SK-N-SH (cell line): Measurements from ENCODE around the gene GLRA1. TPM values are rescaled to one million over a fixed set of nuclear protein-coding genes. Genes with fewer than 3 reads are reported as not detected.

Source experiments
- CTCF ChIA-PET: fragments of 300-600, 350-600 bp; formaldehyde crosslinking; extraction: SDS; loops from one replicate; lab custom pipeline; 2021; lab: Yijun Ruan, JAX
- POLR2A ChIA-PET: fragments of 350-600 bp; sonication (Branson Sonifier 250); formaldehyde crosslinking; extraction: SDS; loops from one replicate; lab custom pipeline; 2020; ENCODE audit warnings: antibody characterized with exemption, inconsistent platforms; lab: Yijun Ruan, JAX
- DNase-seq: peaks from one replicate; pipeline ENCODE4 v3.0.0; 2012
- H2AFZ ChIP-seq: fragments of 200-600 bp; sonication (generic); 2 replicates; pipeline ENCODE4 v1.8.1; 2016; ENCODE audit warnings: antibody characterized with exemption, mild to moderate bottlenecking, low read depth
- H3F3A ChIP-seq: fragments of 200-600 bp; sonication (generic); replicated peaks from 2 replicates; pipeline ENCODE3; 2016; ENCODE audit warnings: antibody characterized with exemption, mild to moderate bottlenecking; ENCODE audit not compliant: insufficient read depth
- H3K27ac ChIP-seq, 2 experiments: fragments of 200-500 bp in 1 of 2; fragments of 200-600 bp in 1 of 2; sonication (Bioruptor generic) in 1 of 2; sonication (generic), shearing (Covaris generic) in 1 of 2; 2 replicates each; pipeline versions ENCODE4 v1.5.1 to v1.6.1; 2014 to 2016; ENCODE audit warnings: low read depth in 2 of 2, inconsistent platforms in 1 of 2, low read length in 1 of 2, mild to moderate bottlenecking in 1 of 2, mixed read lengths in 1 of 2
- H3K27me3 ChIP-seq: fragments of 200-600 bp; sonication (generic), shearing (Covaris generic); 2 replicates; pipeline ENCODE4 v1.6.1; 2016; ENCODE audit warnings: mixed run types; ENCODE audit not compliant: insufficient read depth
- H3K36me3 ChIP-seq, 2 experiments: fragments of 200-500 bp in 1 of 2; fragments of 200-600 bp in 1 of 2; sonication (Bioruptor generic) in 1 of 2; sonication (generic) in 1 of 2; replicated peaks in 1 of 2; 2 replicates each; pipeline versions ENCODE3 to v1.5.1; 2014 to 2016; ENCODE audit warnings: low read length in 1 of 2, mild to moderate bottlenecking in 1 of 2; ENCODE audit not compliant: insufficient read depth in 2 of 2, control insufficient read depth in 1 of 2
- H3K4me1 ChIP-seq, 2 experiments: fragments of 200-500 bp in 1 of 2; fragments of 200-600 bp in 1 of 2; sonication (Bioruptor generic) in 1 of 2; sonication (generic), shearing (Covaris generic) in 1 of 2; 2 replicates each; pipeline versions ENCODE4 v1.5.1 to v1.6.1; 2014 to 2016; ENCODE audit warnings: low read depth in 1 of 2, low read length in 1 of 2, mixed run types in 1 of 2; ENCODE audit not compliant: insufficient read depth in 2 of 2, control insufficient read depth in 1 of 2
- H3K4me2 ChIP-seq: fragments of 200-600 bp; sonication (generic), shearing (Covaris generic); 2 replicates; pipeline ENCODE4 v1.6.1; 2017; ENCODE audit warnings: mixed run types
- H3K4me3 ChIP-seq, 2 experiments: fragments of 200-500 bp in 1 of 2; fragments of 200-600 bp in 1 of 2; sonication (Bioruptor generic) in 1 of 2; sonication (generic), shearing (Covaris generic) in 1 of 2; 2 replicates each; pipeline versions ENCODE4 v1.5.1 to v1.8.1; 2014 to 2016; ENCODE audit warnings: low read depth in 2 of 2, inconsistent platforms in 1 of 2, low read length in 1 of 2, mild to moderate bottlenecking in 1 of 2, mixed read lengths in 1 of 2, moderate library complexity in 1 of 2
- H3K79me2 ChIP-seq: fragments of 200-600 bp; sonication (generic); 2 replicates; pipeline ENCODE4 v1.8.1; 2017; ENCODE audit warnings: mild to moderate bottlenecking; ENCODE audit not compliant: insufficient read depth
- H3K9ac ChIP-seq: fragments of 200-600 bp; sonication (generic); 2 replicates; pipeline ENCODE4 v1.6.1; 2017; ENCODE audit warnings: mixed run types
- H3K9me2 ChIP-seq: fragments of 200-600 bp; sonication (generic); 2 replicates; pipeline ENCODE4 v1.6.1; 2017; ENCODE audit warnings: mixed run types
- H3K9me3 ChIP-seq: fragments of 200-600 bp; sonication (generic); 2 replicates; pipeline ENCODE4 v1.6.1; 2017; ENCODE audit warnings: mixed run types, mild to moderate bottlenecking, moderate library complexity
- H4K20me1 ChIP-seq: fragments of 200-600 bp; sonication (generic); 2 replicates; pipeline ENCODE4 v1.6.1; 2017; ENCODE audit warnings: mild to moderate bottlenecking, mixed run types; ENCODE audit not compliant: insufficient read depth
- CHD2 ChIP-seq: fragments of 150-350 bp; IDR thresholded peaks from 2 replicates; pipeline ENCODE4 v1.6.1; 2018; ENCODE audit warnings: low read length; ENCODE audit not compliant: partially characterized antibody
- ELF1 ChIP-seq: IDR thresholded peaks from 2 replicates; pipeline ENCODE4 v1.4.0; 2012
- FOXJ3 ChIP-seq: sonication (generic); formaldehyde crosslinking; IDR thresholded peaks from 2 replicates; pipeline ENCODE4 v1.5.1; 2020; ENCODE audit warnings: mild to moderate bottlenecking, missing genetic modification reagents
- GABPA ChIP-seq: IDR thresholded peaks from 2 replicates; pipeline ENCODE4 v1.4.0; 2012; ENCODE audit warnings: low read depth, mild to moderate bottlenecking
- IRF3 ChIP-seq: fragments of 150-350 bp; IDR thresholded peaks from 2 replicates; pipeline ENCODE4 v1.6.1; 2016; ENCODE audit warnings: mild to moderate bottlenecking, low read depth, low read length
- JUND ChIP-seq: IDR thresholded peaks from 2 replicates; pipeline ENCODE4 v1.4.0; 2012
- MAX ChIP-seq: IDR thresholded peaks from 2 replicates; pipeline ENCODE4 v1.4.0; 2012; ENCODE audit warnings: low read depth
- MEF2A ChIP-seq: IDR thresholded peaks from 2 replicates; pipeline ENCODE4 v1.4.0; 2012; ENCODE audit warnings: low read depth, borderline replicate concordance
- POLR2AphosphoS5 ChIP-seq: IDR thresholded peaks from 2 replicates; pipeline ENCODE4 v1.6.1; 2012; ENCODE audit warnings: low read depth, low read length
- REST ChIP-seq: IDR thresholded peaks from 2 replicates; pipeline ENCODE4 v1.6.1; 2012; ENCODE audit warnings: mild to moderate bottlenecking, low read depth, low read length, moderate library complexity
- RFX5 ChIP-seq: IDR thresholded peaks from 2 replicates; pipeline ENCODE4 v1.6.1; 2012; ENCODE audit warnings: mild to moderate bottlenecking, improper control_type of control experiment, low read length
- SIN3A ChIP-seq: IDR thresholded peaks from 2 replicates; pipeline ENCODE4 v1.6.1; 2012; ENCODE audit warnings: low read depth, mild to moderate bottlenecking, low read length, moderate library complexity, borderline replicate concordance
- TCF12 ChIP-seq: IDR thresholded peaks from 2 replicates; pipeline ENCODE4 v1.4.0; 2012
- TEAD4 ChIP-seq: IDR thresholded peaks from 2 replicates; pipeline ENCODE4 v1.4.0; 2012; ENCODE audit warnings: mild to moderate bottlenecking, borderline replicate concordance; ENCODE audit not compliant: insufficient read depth
- YY1 ChIP-seq: IDR thresholded peaks from 2 replicates; pipeline ENCODE4 v1.4.0; 2012; ENCODE audit warnings: low read depth, mild to moderate bottlenecking
- WGBS: methylation state at CpG from one replicate; pipeline ENCODE4 v1.1.6; 2017; ENCODE audit warnings: low lambda C conversion rate; 5-methylcytosine and 5-hydroxymethylcytosine counted together
- polyA plus RNA-seq, 3 experiments: library from polyadenylated mRNA; depleted of rRNA; stranded (reverse); fragments of >200 nt; gene quantifications; 2 replicates each; pipeline ENCODE4 v1.2.3, GENCODE V29; 2012

GLRA1 gene
- polyA plus RNA-seq, 1 of the 3 experiments (the other 2 are of a cell fraction) = not detected

- Histone ChIP-seq H3K4me2 (no peak overlapping the region), H3K9me2 (no peaks in the 10 kb centered on the region)
- TF ChIP-seq MEF2A (no peak), SIN3A (no peak), TCF12 (no peak), YY1 (no peak), JUND (no peak), TEAD4 (no peak), MAX (no peak), ELF1 (no peak), REST (no peak), CHD2 (no peak), RFX5 (no peak), GABPA (no peak)
- TF ChIP-seq, all 33 proteins: peak for 0
- Histone ChIP-seq H3K27me3 (no peaks in the 10 kb centered on the region), H3K4me1 (no peaks in the 10 kb centered on the region), H3K9ac (no peak overlapping the region), H3K4me3 (no peak overlapping the region), H3K79me2 (peaks cover 29% of the 10 kb centered on the region), H3K9me3 (no peaks in the 10 kb centered on the region), H2AFZ (no peak overlapping the region), H4K20me1 (0 out of 2 replicates have a peak, but pooled peaks cover 3% of the 10 kb centered on the region), H3F3A (peaks cover 7% of the 10 kb centered on the region), H3K36me3 (peaks cover 69 to 79% of the 10 kb centered on the region in 2 experiments), H3K27ac (no peak overlapping the region)
- 88% methylated on average over 2 of the region's 2 CpGs for WGBS
- ChIA-PET CTCF (interaction anchor here (1.2 kb wide), 1 partner anchor 13 kb away, joined by 9 read pairs; no protein-coding TSS in a partner anchor), POLR2A (no interaction called here)
- DNase-seq = no peak
These were observed 111.8 kb downstream of the GLRA1 start for GRCh38 chr5:151812757-151813309.

GRCh38 chr5:151811593-151812321, 112.9 kb downstream of the GLRA1 start:
- TF ChIP-seq POLR2AphosphoS5 (no peak), IRF3 (no peak), FOXJ3 (CRISPR knock-in tag) (no peak)
- ChIA-PET CTCF (interaction anchor here (0.6 to 1.2 kb wide), 2 partner anchors 14 to 472 kb away, joined by 3 to 9 read pairs; no protein-coding TSS in a partner anchor), POLR2A (no interaction called here)
- Histone ChIP-seq H3K4me2 (no peak overlapping the region), H4K20me1 (0 out of 2 replicates have a peak, but pooled peaks cover 3% of the 10 kb centered on the region), H3K4me1 (no peaks in the 10 kb centered on the region), H3K27me3 (no peaks in the 10 kb centered on the region), H3K4me3 (no peak overlapping the region), H3K9ac (no peak overlapping the region), H3K79me2 (peaks cover 40% of the 10 kb centered on the region), H3K9me2 (no peaks in the 10 kb centered on the region), H3K36me3 (peaks cover 73 to 83% of the 10 kb centered on the region in 2 experiments), H3K9me3 (no peaks in the 10 kb centered on the region), H3K27ac (no peak overlapping the region), H3F3A (peaks cover 7% of the 10 kb centered on the region), H2AFZ (no peak overlapping the region)
- WGBS = 95% methylated on average over 5 of the region's 5 CpGs
- DNase-seq = no peak
